LNCaP clone FGC (cell line): Measurements from ENCODE around the gene SMARCC1.

ENCODE experiments used
- DNase-seq: peaks from one replicate; pipeline ENCODE4 v3.0.0-alpha.2; 2011; ENCODE audit warnings: low read depth
- H3K4me3 ChIP-seq: 2 replicates; pipeline ENCODE4 v1.5.1; 2011; ENCODE audit warnings: mild to moderate bottlenecking, low read depth, low read length, control low read depth
- CTCF ChIP-seq: IDR thresholded peaks from 2 replicates; pipeline ENCODE4 v1.5.1; 2012; ENCODE audit warnings: mild to moderate bottlenecking; ENCODE audit not compliant: control insufficient read depth, insufficient read depth; ENCODE audit errors: extremely low read depth

SMARCC1 gene

GRCh38 chr3:47565734-47566550 lies 215.8 kb downstream of the SMARCC1 start:
- no peak for DNase-seq
- TF ChIP-seq CTCF, result no peak

GRCh38 chr3:47556351-47556750 lies 225.3 kb downstream of the SMARCC1 start:
- TF ChIP-seq CTCF, result no peak
- H3K4me3 ChIP-seq, result no peak overlapping the region
- no peak for DNase-seq

More at GRCh38 chr3:47565734-47566550, 215.8 kb downstream of the SMARCC1 start:
- H3K4me3 ChIP-seq, result no peak overlapping the region

- TF ChIP-seq CTCF, result no peak
These were observed 227.4 kb downstream of the SMARCC1 start for GRCh38 chr3:47554335-47554734.

GRCh38 chr3:47553407-47553806 lies 228.3 kb downstream of the SMARCC1 start:
- DNase-seq, result no peak
- no peak for TF ChIP-seq CTCF
- H3K4me3 ChIP-seq, result no peak overlapping the region

More at GRCh38 chr3:47554335-47554734, 227.4 kb downstream of the SMARCC1 start:
- H3K4me3 ChIP-seq, result no peak overlapping the region
- DNase-seq, result no peak

GRCh38 chr3:47542471-47543173 lies 239.1 kb downstream of the SMARCC1 start:
- no peak overlapping the region for H3K4me3 ChIP-seq
- TF ChIP-seq CTCF, result no peak
- DNase-seq, result no peak

- DNase-seq, result no peak
- no peak for TF ChIP-seq CTCF
- no peak overlapping the region for H3K4me3 ChIP-seq
These were observed 240.0 kb downstream of the SMARCC1 start for GRCh38 chr3:47541583-47542108.
